PC-3 (cell line): ENCODE results near the gene INTS6L. TPM values are rescaled to one million over a fixed set of nuclear protein-coding genes. Genes with fewer than 3 reads are reported as not detected.

Experiments
- ATAC-seq: fragments of 200-7000 bp; cut with Tn5 transposase; 2 replicates; pipeline ENCODE4 v1.9.1; 2020; ENCODE audit warnings: mild to moderate bottlenecking, moderate library complexity
- BruUV-seq: library from RNA; stranded (reverse); fragments of 400-500 nt; replicated peaks from 2 replicates; lab custom pipeline; 2021; lab: Mats Ljungman, UMichigan
- CTCF ChIA-PET: fragments of 300-600 bp; sonication (Branson Sonifier 250); formaldehyde crosslinking; loops from one replicate; lab custom pipeline; 2022; ENCODE audit warnings: antibody characterized with exemption; lab: Charles Lee
- POLR2A ChIA-PET: fragments of 300-600 bp; sonication (Branson Sonifier 250); formaldehyde crosslinking; loops from one replicate; lab custom pipeline; 2022; ENCODE audit warnings: antibody characterized with exemption; ENCODE audit not compliant: unreplicated experiment; lab: Charles Lee
- DNase-seq: peaks from one replicate; pipeline ENCODE4 v3.0.0-alpha.2; 2015
- H2AFZ ChIP-seq: fragments of 300-600 bp; sonication (generic); 2 replicates; pipeline ENCODE4 v1.6.0; 2016; ENCODE audit warnings: antibody characterized with exemption, low read length
- H3F3A ChIP-seq: fragments of 300-600 bp; sonication (generic); one replicate; pipeline ENCODE4 v1.6.0; 2017; ENCODE audit warnings: antibody characterized with exemption, low read length, control low read depth, mild to moderate bottlenecking; ENCODE audit not compliant: unreplicated experiment
- H3K27ac ChIP-seq: fragments of 300-600 bp; sonication (generic); 2 replicates; pipeline ENCODE4 v1.5.1; 2016; ENCODE audit warnings: mild to moderate bottlenecking, low read length
- H3K27me3 ChIP-seq: fragments of 300-600 bp; sonication (generic); 2 replicates; pipeline ENCODE4 v1.6.1; 2016; ENCODE audit warnings: low read length, mixed read lengths
- H3K36me3 ChIP-seq: fragments of 300-600 bp; sonication (generic); 2 replicates; pipeline ENCODE4 v1.6.1; 2016; ENCODE audit warnings: low read depth, mixed run types, low read length, mixed read lengths
- H3K4me1 ChIP-seq: fragments of 300-600 bp; sonication (generic); 2 replicates; pipeline ENCODE4 v1.5.1; 2016; ENCODE audit warnings: low read length; ENCODE audit not compliant: insufficient read depth
- H3K4me2 ChIP-seq: fragments of 300-600 bp; sonication (generic); 2 replicates; pipeline ENCODE4 v1.6.0; 2016; ENCODE audit warnings: low read length
- H3K4me3 ChIP-seq: fragments of 300-600 bp; sonication (generic); 2 replicates; pipeline ENCODE4 v1.5.1; 2016; ENCODE audit warnings: mild to moderate bottlenecking, low read length, mixed read lengths
- H3K79me2 ChIP-seq: fragments of 300-600 bp; sonication (generic); 2 replicates; pipeline ENCODE4 v1.6.1; 2017; ENCODE audit warnings: low read length, mixed read lengths
- H3K9ac ChIP-seq: fragments of 300-600 bp; sonication (generic); 2 replicates; pipeline ENCODE4 v1.6.0; 2016; ENCODE audit warnings: mild to moderate bottlenecking, low read length
- H3K9me2 ChIP-seq: fragments of 300-600 bp; sonication (generic); replicated peaks from 2 replicates; pipeline ENCODE4 v1.6.1; 2016; ENCODE audit warnings: mixed run types, low read length, mixed read lengths
- H3K9me3 ChIP-seq: fragments of 300-600 bp; sonication (generic); 2 replicates; pipeline ENCODE4 v1.6.1; 2016; ENCODE audit warnings: low read length, mixed read lengths
- H4K20me1 ChIP-seq: fragments of 300-600 bp; sonication (generic); 2 replicates; pipeline ENCODE4 v1.6.1; 2016; ENCODE audit warnings: low read length, mixed read lengths
- CTCF ChIP-seq: fragments of 300-600 bp; sonication (generic); conservative IDR thresholded peaks from 2 replicates; pipeline ENCODE4 v1.5.1; 2017; ENCODE audit warnings: antibody characterized with exemption, low read depth, mild to moderate bottlenecking, low read length
- EZH2 ChIP-seq: fragments of 300-600 bp; sonication (generic); IDR thresholded peaks from one replicate; pipeline ENCODE4 v1.6.1; 2017; ENCODE audit warnings: antibody characterized with exemption, mild to moderate bottlenecking, low read length; ENCODE audit not compliant: unreplicated experiment
- EZH2phosphoT487 ChIP-seq: fragments of 300-600 bp; sonication (generic); IDR thresholded peaks from 2 replicates; pipeline ENCODE4 v1.6.1; 2018; ENCODE audit warnings: mild to moderate bottlenecking, antibody characterized with exemption, low read length, borderline replicate concordance
- intact Hi-C: fragments of 100-400 bp; cut with micrococcal nuclease; formaldehyde crosslinking; loops from 2 replicates; pipeline ENCODE4 v1.9.0; 2023
- total RNA-seq: library from RNA; depleted of rRNA; stranded (reverse); fragments of >200 nt; gene quantifications from 2 replicates; pipeline ENCODE4 v1.2.3, GENCODE V29; 2014

Gene INTS6L
- total RNA-seq, 1 experiment from 2014 or later: 4.1 TPM

- Histone ChIP-seq H3K9ac (no peak overlapping the region), H3K36me3 (no peaks in the 10 kb centered on the region), H2AFZ (no peak overlapping the region), H3K9me3 (no peaks in the 10 kb centered on the region), H3K9me2 (no peaks in the 10 kb centered on the region), H4K20me1 (no peaks in the 10 kb centered on the region), H3F3A (no peaks in the 10 kb centered on the region), H3K4me3 (no peak overlapping the region), H3K27me3 (no peaks in the 10 kb centered on the region), H3K4me1 (no peaks in the 10 kb centered on the region), H3K4me2 (no peak overlapping the region), H3K79me2 (no peaks in the 10 kb centered on the region), H3K27ac (no peak overlapping the region)
- ChIA-PET CTCF (interaction anchor here (0.5 kb wide), 1 partner anchor 1152 kb away, joined by 3 read pairs; no protein-coding TSS in a partner anchor), POLR2A (no interaction called here)
- BruUV-seq: no TSS peak
- ATAC-seq: no peak
- DNase-seq: no peak
- TF ChIP-seq CTCF: no peak
- TF ChIP-seq EZH2phosphoT487: no peak
- TF ChIP-seq EZH2: no peak
- intact Hi-C loops: no loop called here
These were observed 22.7 kb downstream of the INTS6L start for GRCh38 chrX:135543172-135543571.

- Histone ChIP-seq H3K9ac (no peak overlapping the region), H3F3A (no peaks in the 10 kb centered on the region), H3K4me3 (no peak overlapping the region), H4K20me1 (no peaks in the 10 kb centered on the region), H3K79me2 (no peaks in the 10 kb centered on the region), H3K9me3 (no peaks in the 10 kb centered on the region), H3K27me3 (no peaks in the 10 kb centered on the region), H2AFZ (no peak overlapping the region), H3K27ac (no peak overlapping the region), H3K4me2 (no peak overlapping the region), H3K36me3 (no peaks in the 10 kb centered on the region), H3K9me2 (no peaks in the 10 kb centered on the region), H3K4me1 (no peaks in the 10 kb centered on the region)
- BruUV-seq: no TSS peak
- intact Hi-C loops: no loop called here
- ATAC-seq: no peak
- DNase-seq: no peak
- TF ChIP-seq EZH2: no peak
- no peak for TF ChIP-seq EZH2phosphoT487
- peak; percentile 42; the same call in 1 of the 2 replicates for TF ChIP-seq CTCF
- ChIA-PET CTCF (interaction anchor here (0.5 kb wide), 1 partner anchor 1151 kb away, joined by 3 read pairs; no protein-coding TSS in a partner anchor), POLR2A (no interaction called here)
These were observed 23.5 kb downstream of the INTS6L start for GRCh38 chrX:135543924-135544323.

GRCh38 chrX:135544338-135544948 is 24.0 kb downstream of the INTS6L start:
- no peaks in the 10 kb centered on the region for H3K27me3 ChIP-seq
- DNase-seq (no peak), ATAC-seq (no peak)
- ChIA-PET POLR2A (no interaction called here), CTCF (no interaction called here)
- no peak overlapping the region for H3K4me2 ChIP-seq
- no peaks in the 10 kb centered on the region for H3K9me3 ChIP-seq
- no peak overlapping the region for H3K27ac ChIP-seq
- H3F3A ChIP-seq: no peaks in the 10 kb centered on the region
- H3K4me1 ChIP-seq: no peaks in the 10 kb centered on the region
- H3K9me2 ChIP-seq: no peaks in the 10 kb centered on the region
- H3K9ac ChIP-seq: no peak overlapping the region
- no peak overlapping the region for H3K4me3 ChIP-seq
- no peaks in the 10 kb centered on the region for H3K79me2 ChIP-seq
- intact Hi-C loops: no loop called here
- H3K36me3 ChIP-seq: no peaks in the 10 kb centered on the region
- TF ChIP-seq EZH2 (no peak), EZH2phosphoT487 (no peak), CTCF (no peak)
- H4K20me1 ChIP-seq: no peaks in the 10 kb centered on the region
- no TSS peak for BruUV-seq
- no peak overlapping the region for H2AFZ ChIP-seq
